Measurements from ENCODE around the gene C1orf198.
A peak's percentile ranks its signal among the peaks of the same experiment; 100 is the strongest.

Gene C1orf198, protein sequence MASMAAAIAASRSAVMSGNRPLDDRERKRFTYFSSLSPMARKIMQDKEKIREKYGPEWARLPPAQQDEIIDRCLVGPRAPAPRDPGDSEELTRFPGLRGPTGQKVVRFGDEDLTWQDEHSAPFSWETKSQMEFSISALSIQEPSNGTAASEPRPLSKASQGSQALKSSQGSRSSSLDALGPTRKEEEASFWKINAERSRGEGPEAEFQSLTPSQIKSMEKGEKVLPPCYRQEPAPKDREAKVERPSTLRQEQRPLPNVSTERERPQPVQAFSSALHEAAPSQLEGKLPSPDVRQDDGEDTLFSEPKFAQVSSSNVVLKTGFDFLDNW

DNA sequence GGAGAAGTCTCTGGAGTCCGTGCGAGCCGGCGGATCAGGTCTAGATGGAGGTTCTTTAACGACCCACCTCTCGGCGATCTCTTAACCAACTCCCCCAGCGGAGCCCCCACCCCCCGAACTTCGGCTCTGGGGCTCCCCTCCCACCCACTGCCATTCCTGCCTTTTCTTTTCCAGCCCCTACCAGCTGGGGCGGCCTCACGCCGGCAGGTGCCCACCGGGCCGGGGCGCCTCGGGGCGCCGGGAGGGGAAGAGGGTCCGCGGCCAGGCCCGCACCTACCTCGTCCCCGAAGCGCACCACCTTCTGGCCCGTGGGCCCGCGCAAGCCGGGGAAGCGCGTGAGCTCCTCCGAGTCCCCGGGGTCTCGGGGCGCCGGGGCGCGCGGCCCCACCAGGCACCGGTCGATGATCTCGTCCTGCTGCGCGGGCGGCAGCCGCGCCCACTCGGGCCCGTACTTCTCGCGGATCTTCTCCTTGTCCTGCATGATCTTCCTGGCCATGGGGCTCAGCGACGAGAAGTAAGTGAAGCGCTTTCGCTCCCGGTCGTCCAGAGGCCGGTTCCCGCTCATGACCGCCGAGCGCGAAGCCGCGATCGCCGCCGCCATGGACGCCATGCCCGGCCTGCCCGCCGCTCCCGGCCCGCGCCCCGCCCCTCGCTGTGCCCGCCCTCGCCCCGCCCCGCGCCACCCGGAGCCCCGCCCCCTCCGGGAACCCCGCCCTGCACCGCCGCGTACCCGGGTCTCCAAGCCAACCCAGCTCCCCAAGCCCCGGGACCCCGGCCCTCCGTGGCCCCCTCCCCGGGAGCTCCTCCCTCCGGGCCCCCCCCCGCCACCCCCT, at the start of gene C1orf198:
TSS of gene C1orf198 (minus strand) at position 619 of the 833 bp plus-strand sequence. CDS start at position 610, 9 bp downstream.
- DNase-seq: peak; percentile 75

DNA sequence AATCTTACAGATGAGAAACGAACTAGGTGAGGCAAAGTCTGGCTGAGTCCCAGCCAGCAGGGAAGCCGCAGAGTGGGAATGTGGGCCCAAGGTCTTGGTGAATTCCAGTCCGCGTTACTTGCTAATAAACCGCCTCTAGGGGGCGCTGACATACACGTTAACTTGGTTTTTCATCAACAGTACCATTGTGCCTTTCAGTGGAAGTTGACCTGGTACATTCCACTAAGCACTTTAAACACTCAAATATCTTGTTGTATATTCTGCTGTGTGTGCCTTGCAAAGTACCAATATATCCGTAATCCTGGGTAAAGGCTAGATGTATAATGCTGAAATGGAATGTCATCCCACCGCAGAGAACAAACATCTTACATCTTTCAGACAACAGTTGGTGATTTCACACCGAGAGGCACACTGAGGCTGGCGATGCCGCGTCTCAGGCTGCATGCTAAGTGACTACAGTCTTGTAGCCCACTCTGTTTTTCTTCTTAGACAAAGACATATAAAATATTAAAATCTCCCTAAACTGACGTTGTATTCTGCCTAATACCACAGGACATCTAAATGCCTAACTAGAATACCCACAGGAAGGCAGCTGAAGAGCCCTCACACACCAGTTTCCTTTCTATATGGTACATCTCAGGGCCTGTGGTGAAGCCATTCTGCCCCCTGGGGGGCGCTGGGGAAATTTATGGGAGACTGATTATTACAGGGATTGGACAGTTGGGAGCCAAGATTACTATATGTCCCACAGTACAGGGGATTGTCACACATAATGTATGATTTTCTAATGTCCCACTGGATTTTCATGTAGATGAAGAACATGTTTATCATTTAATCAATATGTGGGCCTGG, 49.2 kb upstream of the C1orf198 start:
- no peak for DNase-seq

DNA sequence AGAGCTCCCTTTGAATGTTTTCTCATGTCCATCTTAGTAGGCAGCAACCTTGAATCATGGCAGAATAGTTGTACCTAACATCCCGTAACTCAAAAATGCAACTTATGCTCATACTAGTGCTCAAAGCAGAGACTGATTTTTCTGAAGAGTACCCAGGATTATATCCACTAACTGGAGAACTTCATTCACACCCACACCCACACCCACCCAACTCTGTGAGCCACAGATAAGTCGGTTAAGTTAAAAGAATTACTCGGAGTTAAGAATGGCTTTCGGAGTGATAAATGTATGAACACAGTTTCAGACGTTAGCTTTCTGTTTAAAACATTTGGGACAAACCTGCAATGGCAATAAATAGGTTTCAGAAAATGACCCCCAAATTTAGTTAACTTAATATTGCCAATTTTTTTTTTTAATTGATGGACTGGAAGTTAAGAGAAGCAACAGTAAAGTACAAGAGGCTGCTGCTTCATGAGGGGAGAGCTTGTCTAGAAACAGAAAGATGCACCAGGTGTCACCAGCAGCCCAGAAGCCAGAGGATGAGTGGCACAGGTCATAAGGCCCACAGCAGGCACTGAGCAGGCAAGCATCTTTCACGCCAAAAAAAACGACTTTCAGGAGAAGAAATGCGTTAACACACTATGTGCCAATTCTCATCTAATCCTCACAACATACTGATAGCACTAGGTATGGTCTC, 48.4 kb upstream of the C1orf198 start:
- DNase-seq: no peak

DNA sequence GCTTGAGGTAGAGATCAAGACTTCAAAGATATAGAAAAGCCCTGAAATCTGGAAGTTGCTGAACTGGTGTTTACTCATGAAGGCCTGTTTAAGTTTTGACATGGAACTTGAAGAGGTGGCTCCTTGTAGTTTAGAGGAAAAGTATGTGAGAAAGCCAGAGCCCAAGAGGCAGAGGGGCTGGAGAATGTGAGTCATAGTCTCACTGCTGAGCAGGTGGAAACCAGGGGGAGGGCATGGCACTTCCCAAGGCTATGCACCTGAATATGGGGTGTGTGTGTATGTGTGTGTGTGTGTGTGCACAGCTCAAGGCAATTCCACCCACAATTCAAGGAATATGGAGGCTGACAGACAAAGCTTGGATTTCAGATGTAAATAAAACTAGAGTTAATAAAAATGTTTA, 46.8 kb upstream of the C1orf198 start:
- DNase-seq: no peak

DNA sequence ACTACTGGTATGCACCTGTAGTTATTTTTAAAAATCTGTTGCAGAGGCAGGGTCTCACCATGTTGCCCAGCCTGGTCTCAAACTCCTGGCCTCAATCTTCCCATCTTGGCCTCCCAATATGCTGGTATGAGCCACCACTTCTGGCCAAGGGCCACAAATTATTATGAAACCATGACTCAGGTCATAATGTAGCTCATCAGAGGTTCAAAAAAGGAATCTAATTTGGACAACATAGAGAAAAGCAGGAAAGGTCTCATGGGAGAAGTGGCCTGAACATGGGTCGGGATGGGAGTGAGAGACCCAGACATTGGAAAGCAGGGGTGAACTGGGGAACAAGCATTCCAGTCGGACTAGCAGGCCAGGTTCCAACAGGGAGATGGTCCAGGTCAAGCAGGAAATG, 45.2 kb upstream of the C1orf198 start:
- DNase-seq: no peak

DNA sequence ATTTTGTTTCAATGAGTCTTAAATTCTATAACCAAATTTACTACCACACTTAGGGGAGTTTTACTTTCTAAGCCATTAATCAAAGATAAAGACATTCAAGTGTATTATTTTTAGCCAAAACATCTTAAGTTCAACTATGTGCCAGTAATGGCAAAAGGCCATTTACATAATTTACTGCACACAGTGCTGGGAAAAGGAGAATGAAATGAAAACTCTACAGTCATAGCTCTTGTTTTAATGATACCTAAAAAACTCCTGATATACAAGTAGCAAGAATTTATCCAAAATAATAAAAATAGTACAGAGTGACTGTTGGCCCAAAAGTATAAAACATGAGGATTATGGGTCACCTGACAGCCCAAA, 42.4 kb upstream of the C1orf198 start:
- DNase-seq: no peak

DNA sequence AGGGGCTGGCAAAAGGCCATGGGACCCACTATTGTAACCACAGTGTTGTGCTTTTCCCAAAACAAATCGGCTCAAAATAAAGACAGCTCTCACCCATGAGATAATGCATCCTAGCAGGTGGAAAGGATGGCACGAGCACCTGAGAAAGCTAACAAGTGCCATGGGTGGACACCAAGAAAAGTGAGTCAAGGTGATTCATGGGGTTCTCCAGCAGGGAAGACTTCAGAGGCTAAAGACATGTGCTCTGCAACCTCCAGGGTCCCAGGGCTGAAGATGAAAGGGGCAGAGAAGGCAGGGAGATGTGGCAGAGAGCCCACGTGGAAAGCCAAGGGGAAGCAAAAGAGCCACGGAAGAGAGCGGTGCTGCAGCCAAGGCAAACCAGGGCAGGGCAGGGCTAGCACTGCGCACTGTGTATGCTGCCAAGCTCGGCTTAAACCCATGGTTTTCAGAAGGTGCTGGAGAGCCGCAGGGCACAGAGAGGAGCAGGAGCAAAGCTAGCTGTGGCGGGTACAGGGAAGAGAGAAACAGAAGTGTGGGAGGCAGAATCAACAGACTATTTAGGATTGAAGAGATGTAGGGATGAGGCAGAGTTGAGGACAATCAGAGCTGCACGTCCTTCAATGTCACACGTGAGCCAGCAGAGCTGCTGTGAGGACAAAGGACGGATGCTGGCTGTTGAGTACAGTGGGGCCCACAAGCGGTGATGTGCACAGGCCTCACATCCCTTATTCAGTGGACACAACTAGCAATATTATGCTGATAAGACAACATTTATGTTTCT, 41.8 kb upstream of the C1orf198 start:
- DNase-seq: no peak

DNA sequence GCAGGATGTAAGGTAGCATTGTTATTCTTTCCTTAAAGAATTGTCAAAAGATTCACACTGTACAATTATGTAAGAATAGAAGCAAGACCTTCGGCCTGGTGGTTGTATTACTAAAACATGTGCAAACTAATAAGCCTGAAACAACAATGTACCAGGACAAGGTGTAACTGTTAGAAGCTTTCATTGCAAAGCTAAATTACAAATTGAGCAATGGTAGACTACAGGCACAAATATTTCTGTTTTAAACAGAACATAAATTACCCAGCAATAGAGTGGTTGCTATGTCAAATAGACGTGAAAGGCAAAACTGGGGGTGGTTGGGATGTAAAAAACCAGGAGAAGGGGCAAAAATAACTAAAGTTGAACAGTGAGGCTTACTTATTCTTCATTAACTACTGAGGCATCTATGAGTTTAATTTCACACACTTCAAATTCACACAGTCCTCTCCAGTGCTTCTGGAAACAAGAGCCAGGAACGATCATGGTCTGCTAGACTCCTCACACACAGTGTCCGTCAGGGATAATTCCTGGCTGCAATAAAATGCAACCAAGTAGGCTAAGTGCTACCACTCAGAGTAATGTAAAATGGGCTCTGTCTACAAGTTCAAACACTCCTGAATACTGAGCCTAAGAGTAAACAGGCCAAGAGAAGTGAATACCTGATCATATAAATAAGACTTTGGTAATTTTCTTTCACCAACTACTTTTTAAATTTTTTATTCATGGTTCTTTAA, 39.3 kb upstream of the C1orf198 start:
- no peak for DNase-seq

DNA sequence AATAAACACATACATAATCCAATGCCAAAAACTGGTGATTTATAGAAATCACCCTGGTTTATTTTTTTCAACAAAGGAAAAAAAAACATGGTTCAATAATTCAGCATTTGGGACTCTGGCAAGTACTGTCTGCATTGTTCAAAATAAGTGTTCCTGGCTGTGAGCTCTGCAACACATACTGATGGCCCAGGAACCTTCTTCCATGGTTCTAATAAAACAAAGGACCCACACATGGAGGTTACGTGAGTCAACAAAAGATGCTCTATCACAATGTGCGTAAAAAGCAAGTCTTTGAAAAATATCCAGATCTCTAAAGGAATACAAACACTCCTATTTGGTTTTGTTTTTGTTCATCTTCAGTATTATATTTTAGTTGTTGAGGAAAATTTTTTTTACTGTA, 37.9 kb upstream of the C1orf198 start:
- no peak for DNase-seq

DNA sequence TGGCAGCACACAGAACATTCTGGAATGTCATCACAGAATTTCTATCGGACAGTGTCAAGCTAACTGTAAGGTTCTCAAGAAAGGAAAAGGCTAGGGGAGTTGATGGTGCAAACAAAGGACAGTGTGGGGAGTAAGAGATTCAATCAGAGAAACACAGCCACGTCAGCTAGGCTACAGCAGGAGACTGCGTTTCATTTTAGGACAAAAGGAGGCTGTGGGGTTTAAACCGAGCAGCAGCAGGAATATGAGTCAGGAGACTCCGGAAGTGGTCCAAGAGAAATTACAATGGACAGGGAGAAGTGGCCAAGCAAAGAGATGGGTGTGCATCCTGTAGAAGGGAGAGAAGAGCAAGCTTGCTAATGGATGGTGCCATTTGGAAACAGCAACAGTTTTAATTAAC, 37.4 kb upstream of the C1orf198 start:
- DNase-seq: no peak

DNA sequence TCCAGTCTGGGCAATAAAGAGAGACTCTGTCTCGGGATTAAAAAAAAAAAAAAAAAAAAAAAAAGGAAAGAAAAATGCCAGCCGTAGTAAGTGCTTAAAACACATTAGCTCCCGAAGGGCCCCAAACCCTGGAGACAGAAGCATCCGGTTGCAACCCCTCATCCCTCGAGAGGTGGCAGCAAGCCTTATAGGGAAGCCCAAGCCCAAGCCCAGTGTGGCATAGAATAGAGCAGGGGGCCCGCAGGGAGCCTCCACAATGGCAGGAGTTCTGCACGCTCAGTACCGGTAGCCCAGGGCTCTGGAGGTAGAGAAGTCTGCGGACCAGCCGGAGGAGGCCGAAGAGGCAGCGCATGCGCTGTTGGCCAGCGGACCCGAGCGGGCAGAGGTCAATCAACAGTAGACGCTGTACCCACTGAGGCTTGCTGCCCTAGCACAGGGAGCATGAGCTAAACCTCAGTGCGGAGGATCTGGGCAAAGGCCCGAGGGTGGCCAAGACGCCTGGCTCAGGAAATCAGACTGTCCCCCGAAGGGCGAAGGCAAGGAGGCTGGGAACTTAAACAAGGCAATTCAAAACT, 34.1 kb upstream of the C1orf198 start:
- DNase-seq: no peak

DNA sequence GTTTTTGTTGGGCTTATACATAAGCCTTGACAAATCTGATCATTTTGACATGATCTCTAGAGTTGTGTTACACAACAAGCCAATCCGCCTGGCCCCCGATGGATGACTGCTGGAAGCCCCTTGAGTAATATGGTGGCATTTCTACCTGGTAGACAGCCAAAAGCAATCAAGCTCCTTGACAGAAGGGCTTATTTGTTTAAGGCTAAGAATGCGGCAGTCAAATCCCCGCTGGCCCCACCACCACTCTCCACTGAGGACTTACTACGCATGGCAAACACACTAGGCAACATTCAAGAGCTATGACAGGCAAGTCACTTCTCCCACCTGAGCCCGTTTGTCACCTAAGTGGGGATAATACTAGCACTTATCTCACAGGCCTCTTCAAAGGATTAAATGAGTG, 33.4 kb upstream of the C1orf198 start:
- DNase-seq: no peak

DNA sequence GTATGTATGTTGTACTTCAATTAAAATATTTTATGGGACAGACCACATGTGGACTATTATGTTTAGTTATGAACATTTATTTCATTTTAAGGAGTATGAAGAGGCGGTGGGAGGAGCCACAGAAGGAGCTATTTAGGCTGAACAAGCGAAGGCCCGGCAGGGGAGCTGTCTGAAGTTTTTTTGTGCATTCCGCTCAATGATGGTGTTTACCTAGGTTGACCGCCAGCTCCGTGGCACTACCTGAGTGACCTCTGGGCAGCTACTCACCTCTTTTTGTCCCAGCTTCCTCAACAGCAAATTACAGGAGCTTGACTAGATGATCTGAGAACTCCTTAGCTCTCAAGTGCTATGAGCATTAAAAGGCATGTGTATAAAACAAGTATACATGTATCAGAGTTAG, 32.7 kb upstream of the C1orf198 start:
- no peak for DNase-seq

DNA sequence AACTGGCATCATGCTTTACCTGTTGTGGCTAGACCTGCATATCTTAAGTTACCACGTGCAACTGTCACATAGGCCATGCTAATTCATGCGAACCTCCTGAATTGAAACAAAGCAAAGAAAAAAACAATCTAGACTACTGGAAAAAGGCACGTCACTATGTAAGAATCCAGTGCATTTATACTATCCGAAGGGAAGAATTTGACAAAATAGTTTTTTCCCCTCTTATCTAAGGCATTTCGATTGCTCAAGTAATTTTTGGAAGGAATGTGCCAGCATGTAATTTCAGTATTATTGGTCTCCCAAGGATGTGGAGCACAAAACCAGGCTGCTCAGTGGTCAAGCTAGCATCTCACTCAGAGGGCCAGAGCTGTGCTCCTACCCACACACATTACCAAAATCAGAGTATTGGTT, 31.5 kb upstream of the C1orf198 start:
- no peak for DNase-seq

DNA sequence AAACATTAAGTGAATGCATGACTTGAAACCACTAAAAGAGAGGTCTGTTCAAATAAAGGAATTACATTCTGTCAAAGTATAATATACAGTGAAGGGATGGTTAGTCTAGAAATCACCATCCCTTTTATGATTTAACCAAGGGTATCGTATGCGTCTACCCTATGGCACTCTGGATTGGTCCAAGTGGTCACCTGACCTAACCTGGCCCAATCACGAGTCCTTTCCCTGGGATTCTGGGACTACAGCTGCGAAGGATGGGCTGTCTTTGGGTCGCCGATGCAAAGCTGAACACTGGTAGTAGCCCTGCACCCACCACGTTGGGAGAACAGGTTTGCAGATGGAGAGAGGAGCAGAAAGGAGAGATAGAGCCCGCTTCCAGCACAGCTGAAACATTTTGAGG, 30.4 kb upstream of the C1orf198 start:
- no peak for DNase-seq

DNA sequence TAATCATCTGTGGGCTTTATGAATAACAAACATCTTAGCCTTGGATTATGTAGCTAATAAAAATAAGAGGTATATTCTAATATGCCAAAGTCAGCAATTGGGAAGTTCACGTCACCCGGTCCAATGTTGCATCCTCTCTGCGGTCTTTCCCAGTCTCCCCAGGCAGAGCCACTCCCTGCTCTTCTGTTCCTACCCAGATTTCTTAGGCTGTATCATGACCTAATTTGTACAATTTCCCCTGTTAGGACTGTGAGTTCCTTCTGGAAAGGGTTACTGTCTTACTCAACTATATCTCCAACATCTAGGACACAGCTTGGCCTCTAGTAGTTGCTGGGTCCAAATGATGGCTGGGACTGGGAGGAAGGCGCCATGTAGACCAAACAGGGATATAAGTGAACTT, 29.8 kb upstream of the C1orf198 start:
- no peak for DNase-seq

DNA sequence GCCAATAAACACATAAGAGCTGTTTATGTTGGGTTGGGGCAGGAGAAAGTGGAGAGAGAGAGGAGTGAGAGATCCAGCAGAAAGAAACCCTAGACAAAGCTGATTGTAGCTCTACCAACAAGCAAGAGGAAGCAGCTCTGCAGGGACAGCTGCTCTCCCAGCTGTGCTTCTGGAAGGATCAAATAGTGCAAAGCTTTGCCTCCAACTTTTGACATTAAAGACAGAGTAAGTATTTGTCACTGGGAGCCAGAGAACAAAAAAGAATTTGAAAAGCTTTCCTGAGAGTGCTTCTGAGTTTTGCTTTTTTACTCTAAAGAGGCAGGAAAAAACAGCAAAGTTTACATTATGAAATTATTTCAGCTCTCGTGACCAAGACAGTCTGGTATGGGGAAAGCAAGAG, 28.5 kb upstream of the C1orf198 start:
- no peak for DNase-seq

DNA sequence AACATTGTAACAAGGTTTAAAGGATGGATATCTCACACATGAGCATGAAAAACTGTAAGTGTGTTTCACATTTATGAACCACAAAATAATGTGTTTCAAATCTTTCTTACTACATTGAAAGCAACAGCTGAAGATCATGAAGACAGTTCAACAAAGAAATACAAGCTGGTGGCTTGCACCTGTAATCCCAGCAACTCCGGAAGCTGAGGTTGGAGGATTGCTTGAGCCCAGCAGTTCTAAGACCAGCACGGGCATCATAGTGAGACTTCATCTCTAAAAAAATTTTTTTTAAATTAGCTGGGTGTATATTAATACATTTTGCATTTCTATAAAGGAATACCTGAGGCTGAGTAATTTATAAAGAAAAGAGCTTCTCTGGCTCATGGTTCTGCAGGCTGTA, 27.1 kb upstream of the C1orf198 start:
- DNase-seq: no peak

DNA sequence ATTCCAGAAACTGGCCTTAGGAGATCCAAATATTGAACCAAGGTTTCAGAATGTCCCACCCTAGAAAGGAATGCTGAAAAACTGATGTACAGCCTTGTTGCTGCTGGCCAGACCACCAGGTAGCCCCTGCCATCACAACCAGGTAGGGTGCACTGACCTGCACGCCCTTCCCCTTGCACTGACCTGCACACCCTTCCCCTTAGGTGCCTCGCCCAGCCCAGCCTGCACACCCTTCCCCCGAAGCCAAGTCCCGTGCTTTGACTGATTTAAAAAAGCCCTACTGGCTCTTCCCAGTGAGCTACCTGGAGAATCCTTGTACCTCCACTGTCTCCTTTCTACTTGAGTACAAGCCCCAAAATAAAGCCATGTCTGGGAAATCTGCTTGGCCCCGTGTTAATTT, 26.3 kb upstream of the C1orf198 start:
- no peak for DNase-seq

DNA sequence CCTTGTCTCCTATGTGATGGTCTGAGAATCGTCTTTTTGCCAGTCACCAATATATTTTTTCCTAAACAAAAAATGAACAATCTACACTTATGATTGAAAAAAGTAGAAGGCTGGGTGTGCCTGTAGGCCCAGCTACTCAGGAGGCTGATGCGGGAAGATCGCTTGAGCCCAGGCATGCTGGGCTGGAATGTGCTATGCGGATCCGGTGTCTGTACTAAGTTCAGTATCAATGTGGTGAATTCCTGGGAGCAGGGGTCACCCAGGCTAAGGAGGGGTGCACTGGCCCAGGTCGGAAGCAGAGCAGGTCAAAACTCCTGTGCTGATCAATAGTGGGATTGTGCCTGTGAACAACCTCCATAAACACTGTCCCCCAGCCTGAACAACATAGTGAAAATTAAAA, 25.7 kb upstream of the C1orf198 start:
- DNase-seq: no peak

DNA sequence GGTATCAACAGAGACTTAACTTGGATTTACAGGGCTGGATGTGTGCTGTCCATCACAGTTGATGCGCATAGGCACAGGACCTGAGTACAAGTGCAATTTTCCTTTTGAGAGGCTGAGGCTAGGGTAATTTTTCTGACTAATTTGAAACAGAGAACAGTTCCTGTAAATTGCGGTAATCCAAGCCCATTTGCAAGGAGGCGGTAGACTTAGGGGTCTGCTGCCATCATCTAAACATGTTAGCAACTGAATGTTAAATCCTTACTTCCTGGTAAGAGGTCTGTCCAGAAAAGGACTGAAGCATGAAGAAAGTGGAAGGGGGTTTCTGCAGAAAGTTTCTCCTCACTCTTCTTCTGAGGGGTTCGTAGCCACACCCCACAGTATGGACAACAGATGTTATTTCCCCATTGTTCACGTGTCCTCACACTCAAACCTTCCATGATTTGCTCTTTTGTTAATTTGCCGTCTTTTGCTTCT, 23.7 kb upstream of the C1orf198 start:
- DNase-seq: no peak

Measured in 8988T (cell line).